HG03135 (cell line): ENCODE results near the gene AAMP.
"Not testable (repeated sequence)": the region's sequence is repeated elsewhere in the genome, so short reads cannot be mapped to it uniquely, and the experiment has no call there.

Experiments used
- ATAC-seq: cut with Tn5 transposase; IDR thresholded peaks from one replicate; pipeline ENCODE4 v1.9.1; 2021; ENCODE audit warnings: mild to moderate bottlenecking, moderate library complexity; ENCODE audit not compliant: unreplicated experiment

AAMP gene

DNA sequence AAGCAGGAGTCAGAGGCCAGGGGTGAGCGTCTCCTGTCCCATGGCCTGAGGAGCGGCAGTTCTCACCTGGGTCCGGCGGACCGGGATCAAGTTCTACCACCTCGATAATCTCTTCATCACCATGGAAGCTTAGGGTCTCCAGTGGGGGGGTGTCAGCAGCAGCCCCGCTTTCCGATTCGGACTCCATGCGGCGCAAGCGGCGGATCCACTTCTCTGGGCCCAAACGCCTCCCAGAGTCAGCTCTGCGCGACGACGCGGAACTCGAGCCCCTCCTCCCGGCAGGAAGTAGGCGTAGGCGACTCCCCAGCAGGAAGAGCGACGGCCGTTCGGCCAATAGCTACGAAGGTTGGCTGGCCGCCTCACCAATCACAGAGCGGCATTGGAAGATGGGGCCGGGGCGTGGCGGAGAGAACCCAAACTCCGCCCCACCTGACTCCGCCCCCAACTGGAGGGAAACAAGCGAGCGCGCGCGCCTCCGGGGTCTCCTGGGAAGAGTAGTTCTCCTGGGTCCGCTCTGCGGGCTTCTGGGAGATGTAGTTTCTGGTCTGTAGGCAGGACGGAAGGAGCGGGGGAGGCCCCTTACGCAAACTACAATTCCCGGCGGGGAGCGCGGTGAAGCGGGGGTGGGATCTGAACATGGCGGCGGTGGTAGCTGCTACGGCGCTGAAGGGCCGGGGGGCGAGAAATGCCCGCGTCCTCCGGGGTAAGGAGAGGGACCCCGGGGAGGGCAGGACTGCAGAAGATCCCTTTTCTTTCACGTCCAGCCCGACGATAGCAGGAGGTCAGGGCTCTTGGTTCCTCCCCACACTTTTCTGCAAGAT is at the start of gene AAMP, which contains the start of gene PNKD:
AAMP (minus strand) TSS at position 238 of the 821 bp plus-strand sequence; CDS start at position 187, 51 bp downstream.
PNKD (plus strand) TSS at position 620 of the 821 bp plus-strand sequence; CDS start at position 637, 17 bp downstream.
- peak; percentile 90 for ATAC-seq

DNA sequence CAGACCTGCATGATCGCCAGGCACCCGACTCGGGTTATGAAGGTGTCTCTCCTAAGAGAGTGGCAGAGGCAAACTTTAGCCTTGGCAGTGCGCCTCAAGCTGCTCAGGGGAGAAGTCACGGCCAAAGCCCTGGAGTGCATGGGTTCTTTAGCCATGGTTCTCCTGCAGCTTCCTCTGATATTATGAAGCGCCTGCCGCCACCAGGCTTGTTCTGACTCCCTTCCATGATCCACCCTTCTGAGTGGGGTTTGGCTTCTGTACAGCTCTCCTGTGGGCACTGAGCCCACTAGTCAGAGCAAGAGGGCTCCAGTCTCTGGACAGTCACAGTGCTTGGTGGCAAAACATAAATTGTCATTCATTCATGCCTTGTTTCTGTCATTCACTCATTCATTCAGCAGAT is 48.3 kb upstream of the AAMP start:
- no peak for ATAC-seq

- ATAC-seq, result no peak
Observed at GRCh38 chr2:218317835-218318234, 47.9 kb upstream of the AAMP start.

GRCh38 chr2:218317303-218317630 is 47.3 kb upstream of the AAMP start:
- no peak for ATAC-seq

GRCh38 chr2:218315397-218315796 is 45.5 kb upstream of the AAMP start:
- ATAC-seq, result no peak

GRCh38 chr2:218314764-218315163 is 44.8 kb upstream of the AAMP start:
- not testable (repeated sequence) for ATAC-seq

DNA sequence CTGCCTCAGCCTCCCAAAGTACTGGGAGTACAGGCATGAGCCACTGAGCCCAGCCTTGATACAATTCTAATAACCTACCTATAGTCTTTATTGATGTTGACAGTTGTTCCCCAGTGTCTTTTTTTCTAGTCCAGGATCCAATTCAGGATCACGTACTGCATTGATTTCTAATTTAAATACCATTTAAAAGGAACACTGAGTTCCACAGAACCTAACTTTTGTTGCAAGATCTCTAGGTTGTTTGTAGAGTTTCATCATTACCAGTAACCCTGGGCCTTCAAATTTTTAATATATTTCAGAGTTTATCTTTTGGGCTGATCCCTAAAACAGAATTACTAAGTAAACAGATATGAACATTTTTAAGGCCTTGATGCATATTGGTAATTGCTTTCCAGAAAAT is 43.4 kb upstream of the AAMP start:
- ATAC-seq, result no peak

DNA sequence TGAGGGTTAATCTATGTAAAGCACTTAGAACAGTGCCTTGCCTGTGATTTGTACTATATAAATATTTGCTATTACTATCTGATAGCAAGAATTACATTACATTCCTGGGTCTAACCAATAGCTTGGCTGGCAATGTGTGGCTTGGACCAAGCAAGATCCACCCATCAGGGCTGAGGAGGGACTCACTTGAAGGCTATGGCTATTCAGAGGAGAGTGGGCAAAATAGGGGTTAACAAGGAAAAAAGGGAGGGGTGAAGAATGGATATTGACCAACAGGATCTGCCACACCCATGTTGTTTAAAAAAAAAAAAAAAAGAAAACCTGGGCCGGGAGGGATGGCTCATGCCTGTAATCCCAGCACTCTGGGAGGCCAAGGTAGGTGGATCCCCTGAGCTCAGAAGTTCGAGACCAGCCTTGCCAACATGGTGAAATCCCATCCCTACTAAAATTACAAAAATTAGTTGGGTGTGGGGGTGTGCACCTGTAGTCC is 42.4 kb upstream of the AAMP start:
- ATAC-seq, result no peak

GRCh38 chr2:218311541-218312266 is 41.8 kb upstream of the AAMP start:
- ATAC-seq, result not testable (repeated sequence)

DNA sequence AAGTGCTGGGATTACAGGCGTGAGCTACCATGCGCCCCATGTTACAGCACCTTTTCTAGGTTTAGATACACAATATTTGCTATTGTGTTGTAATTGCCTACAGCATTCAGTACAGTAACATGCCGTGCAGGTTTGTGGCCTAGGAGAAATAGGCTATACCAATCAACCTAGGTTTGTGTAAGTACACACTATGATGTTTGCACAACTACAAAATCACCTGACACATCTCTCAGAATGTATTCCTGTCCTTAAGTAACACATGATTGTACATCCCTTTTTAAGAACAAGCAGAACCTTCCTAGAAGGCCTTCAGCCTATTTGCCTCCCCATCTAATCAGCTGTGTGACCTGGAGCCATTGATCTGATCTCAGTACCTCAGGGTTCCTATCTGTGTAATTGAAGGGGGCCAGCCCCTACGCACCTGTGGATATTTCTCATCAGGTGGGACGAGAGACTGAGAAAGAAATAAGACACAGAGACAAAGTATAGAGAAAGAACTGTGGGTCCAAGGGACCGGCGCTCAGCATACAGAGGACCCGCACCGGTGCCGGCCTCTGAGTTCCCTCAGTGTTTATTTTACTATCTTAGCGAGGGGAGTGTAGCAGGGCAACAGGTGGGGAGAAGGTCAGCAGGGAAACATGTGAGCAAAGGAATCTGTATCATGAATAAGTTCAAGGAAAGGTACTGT is 41.1 kb upstream of the AAMP start:
- ATAC-seq, result no peak

DNA sequence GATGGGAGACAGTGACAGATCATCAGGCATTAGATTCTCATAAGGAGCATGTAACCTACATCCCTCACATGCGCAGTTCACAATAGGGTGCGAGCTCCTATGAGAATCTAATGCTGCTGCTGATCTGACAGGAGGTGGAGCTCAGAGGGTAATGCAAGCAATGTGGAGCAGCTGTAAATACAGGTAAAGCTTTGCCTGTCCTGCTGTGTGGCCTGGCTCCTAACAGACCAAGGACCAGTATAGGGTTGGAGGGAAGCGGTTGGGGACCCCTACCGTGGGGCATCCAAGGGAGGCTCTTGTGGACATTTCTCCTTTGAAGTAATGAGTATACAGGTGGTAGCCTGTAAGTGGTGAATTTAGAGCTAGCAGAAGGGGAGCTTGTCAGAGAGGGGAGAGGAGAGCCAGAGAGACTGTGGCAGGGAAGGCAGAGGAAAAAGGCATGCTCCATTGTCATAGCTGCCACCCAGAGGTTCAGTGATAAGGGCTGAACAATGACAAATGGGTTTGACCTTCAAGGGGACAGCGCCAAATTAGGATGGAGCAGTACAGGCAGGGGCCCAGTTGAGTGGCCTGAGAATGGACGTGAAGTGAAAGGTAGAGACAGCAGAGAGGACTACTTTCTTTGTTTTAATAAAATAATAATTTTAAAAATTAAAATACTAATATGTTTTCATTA is 37.6 kb upstream of the AAMP start:
- no peak for ATAC-seq

DNA sequence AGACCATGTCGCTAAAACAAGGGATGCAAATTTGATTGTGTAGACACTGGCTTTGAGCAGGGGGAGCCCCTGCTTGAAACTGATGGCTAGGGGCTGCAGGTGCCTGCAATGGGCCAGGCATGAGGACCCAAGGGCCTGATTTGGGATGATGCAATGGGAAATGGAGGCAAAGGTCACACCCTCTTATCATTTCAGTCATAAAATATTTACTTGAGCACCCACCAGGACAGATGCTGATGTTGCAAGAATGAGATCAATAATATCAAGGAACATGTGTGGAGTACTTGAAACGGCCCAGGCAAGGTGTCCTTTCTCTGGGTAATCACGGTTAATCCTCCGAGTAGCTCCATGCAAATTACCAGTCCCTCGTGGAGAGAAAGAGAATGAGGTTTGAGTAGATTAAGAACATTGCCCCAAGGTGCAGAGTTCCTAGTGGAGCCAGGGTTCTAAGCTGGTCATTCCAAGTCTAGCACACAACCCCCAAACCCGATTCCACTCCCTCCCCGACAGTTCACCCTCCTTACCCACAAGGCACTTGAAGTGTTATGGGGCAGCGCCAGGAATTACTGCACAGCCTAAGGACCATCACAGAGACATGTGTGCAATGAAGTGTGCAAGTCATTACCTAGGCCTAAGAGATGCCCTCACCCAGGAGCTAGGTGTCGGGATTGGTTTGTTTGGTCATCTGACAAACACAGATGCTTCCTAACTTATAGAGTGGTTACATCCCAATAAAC is 36.4 kb upstream of the AAMP start:
- no peak for ATAC-seq

- ATAC-seq, result no peak
Observed at GRCh38 chr2:218305383-218305782, 35.4 kb upstream of the AAMP start.

DNA sequence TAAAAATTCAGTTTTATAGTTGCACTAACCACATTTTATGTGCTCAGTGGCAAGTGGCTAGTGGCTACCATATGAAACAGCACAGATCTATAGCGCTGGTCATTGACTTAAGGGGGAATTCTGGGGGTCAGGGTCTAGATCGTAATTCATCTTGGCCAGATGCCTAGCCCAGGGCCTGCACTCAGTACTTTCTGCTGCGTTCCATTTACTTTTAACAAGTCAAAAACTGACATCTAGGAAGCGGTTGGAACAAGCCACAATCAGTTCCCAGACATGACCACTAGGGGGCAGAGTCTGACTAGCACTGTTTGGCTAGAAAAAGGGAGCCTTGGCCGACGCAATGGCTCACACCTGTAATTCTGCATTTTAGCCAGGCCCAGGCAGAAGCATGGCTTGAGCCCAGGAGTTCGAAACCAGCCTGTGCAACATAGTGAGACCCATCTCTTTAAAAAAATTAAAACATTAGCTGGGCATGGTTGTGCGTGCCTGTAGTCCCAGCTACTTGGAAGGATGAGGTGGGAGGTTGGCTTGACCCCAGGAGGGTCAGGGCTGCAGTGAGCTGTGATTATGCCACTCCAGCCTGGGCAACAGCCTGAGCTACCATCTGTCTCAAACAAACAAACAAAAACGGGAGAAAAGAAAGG is 31.4 kb upstream of the AAMP start:
- peak; percentile 85 for ATAC-seq

DNA sequence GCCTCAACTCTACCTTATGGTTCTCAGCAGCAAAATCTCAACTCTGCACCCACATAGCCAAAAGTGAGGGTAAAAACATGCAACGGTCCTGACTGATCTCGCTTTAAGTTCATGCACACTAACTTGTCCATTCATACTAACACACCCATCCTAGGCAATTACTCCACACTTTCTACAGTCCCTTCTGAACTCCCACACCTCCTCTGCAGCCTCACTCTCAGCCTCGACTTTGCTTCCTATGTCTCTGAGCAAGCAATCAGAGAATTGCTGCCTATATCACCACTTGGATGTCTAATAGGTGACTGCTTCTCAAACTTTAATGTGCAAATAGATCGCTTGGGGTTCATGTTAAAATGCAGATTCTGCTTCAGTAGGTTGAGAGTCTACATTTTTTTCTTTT is 30.2 kb upstream of the AAMP start:
- no peak for ATAC-seq

GRCh38 chr2:218298314-218298875 is 28.5 kb upstream of the AAMP start:
- no peak for ATAC-seq

DNA sequence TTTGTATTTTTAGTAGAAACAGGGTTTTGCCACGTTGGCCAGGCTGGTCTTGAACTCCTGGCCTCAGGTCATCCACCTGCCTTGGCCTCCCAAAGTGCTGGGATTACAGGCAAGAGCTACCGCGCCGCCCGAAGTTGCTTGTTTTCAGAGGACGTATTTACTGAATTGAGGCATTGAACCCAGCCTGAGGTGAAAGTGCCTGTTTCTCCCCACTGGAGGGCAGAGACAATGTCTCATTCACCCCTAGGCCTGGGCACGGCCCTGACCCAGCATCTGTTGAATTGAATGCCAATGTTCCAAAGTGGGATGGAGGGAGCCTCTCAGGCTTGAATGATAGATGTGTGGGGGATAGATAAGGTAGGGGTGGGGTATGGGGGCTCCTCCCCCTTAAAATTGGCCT is 26.9 kb upstream of the AAMP start:
- ATAC-seq, result no peak

DNA sequence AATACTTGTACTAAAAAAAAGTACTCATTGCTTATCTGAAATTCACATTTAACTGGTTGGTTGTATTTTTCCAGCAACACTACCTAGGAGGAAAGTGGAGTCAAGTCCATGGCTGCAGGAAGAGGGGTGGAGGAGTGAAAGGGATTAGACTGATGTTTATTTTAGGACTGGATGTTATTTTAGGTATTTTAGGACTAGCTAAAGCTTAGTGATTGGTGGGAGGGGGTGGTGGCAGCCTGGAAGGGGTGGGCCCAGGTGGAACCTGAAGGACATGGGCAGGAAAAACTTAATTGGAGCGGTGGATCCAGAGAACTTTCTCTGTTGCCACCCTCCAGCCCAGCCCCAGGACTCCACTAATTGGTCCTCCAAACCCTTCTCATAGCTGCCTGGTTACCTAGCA is 26.3 kb upstream of the AAMP start:
- no peak for ATAC-seq

DNA sequence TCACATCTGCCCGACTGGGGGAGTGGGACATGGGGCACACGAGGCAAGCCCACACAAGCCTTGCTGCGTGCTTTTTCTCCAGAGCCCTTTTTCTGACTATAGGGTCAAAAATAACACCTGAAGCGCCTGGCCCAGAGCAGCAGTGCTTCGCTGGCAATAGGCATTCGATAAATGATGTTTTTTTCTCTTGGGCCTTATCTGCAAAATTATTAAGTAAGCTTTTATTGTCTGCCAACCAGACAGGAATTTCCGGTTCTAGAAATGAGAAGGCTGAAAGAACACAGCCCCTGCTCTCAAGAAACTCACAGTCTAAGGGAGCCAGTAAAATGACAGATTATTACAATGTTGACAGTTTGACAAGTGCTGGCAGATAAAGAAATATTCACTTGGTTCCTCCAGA is 25.1 kb upstream of the AAMP start:
- ATAC-seq, result no peak
